ENCODE data around the gene NLGN1. TPM values are rescaled to one million over a fixed set of nuclear protein-coding genes. Genes with fewer than 3 reads are reported as not detected.
"Not testable (repeated sequence)": the region's sequence is repeated elsewhere in the genome, so short reads cannot be mapped to it uniquely, and the experiment has no call there.

NLGN1 gene
- polyA plus RNA-seq, 3 donors from 2014 or later: not detected

- Mint-ChIP-seq H3K27ac (no peak overlapping the region), H3K4me3 (no peak overlapping the region), H3K27me3 (ENCODE audit: low read depth in 3 of 3) (peaks cover 0 to 2% (median 2%) of the 10 kb centered on the region in 3 donors), H3K9me3 (peaks cover 2 to 16% (median 7%) of the 10 kb centered on the region in 6 donors), H3K4me1 (peaks cover 5 to 24% of the 10 kb centered on the region in 2 donors), H3K36me3 (no peaks in the 10 kb centered on the region)
- DNase-seq: no peak
Observed at GRCh38 chr3:174220775-174221554, 823.4 kb downstream of the NLGN1 start.

- H3K9me3 Mint-ChIP-seq: peaks cover under 1 to 16% (median 7%) of the 10 kb centered on the region in 6 donors
- DNase-seq: no peak
- peaks cover 0 to 2% (median 2%) of the 10 kb centered on the region in 3 donors for H3K27me3 Mint-ChIP-seq (ENCODE audit: low read depth in 3 of 3)
- H3K27ac Mint-ChIP-seq: no peak overlapping the region
- no peaks in the 10 kb centered on the region for H3K36me3 Mint-ChIP-seq
- peaks cover 0 to 3% of the 10 kb centered on the region in 2 donors for H3K4me1 Mint-ChIP-seq
- no peak overlapping the region for H3K4me3 Mint-ChIP-seq
Observed at GRCh38 chr3:174223042-174223441, 825.5 kb downstream of the NLGN1 start.

- peaks cover 0 to 2% (median 2%) of the 10 kb centered on the region in 3 donors for H3K27me3 Mint-ChIP-seq (ENCODE audit: low read depth in 3 of 3)
- H3K9me3 Mint-ChIP-seq: peaks cover 2 to 16% (median 7%) of the 10 kb centered on the region in 6 donors
- H3K27ac Mint-ChIP-seq: no peak overlapping the region
- no peaks in the 10 kb centered on the region for H3K36me3 Mint-ChIP-seq
- H3K4me3 Mint-ChIP-seq: no peak overlapping the region
- H3K4me1 Mint-ChIP-seq: no peaks in the 10 kb centered on the region
- no peak for DNase-seq
Observed at GRCh38 chr3:174223626-174224025, 826.1 kb downstream of the NLGN1 start.

- Mint-ChIP-seq H3K4me3 (no peak overlapping the region), H3K4me1 (no peaks in the 10 kb centered on the region), H3K36me3 (no peaks in the 10 kb centered on the region), H3K27ac (no peak overlapping the region), H3K9me3 (peaks cover 0 to 15% (median 7%) of the 10 kb centered on the region in 6 donors), H3K27me3 (ENCODE audit: low read depth in 3 of 3) (no peaks in the 10 kb centered on the region)
- no peak for DNase-seq
Observed at GRCh38 chr3:174229916-174230315, 832.4 kb downstream of the NLGN1 start.

- H3K27me3 Mint-ChIP-seq (ENCODE audit: low read depth in 3 of 3); H3K4me1 Mint-ChIP-seq; DNase-seq; H3K36me3 Mint-ChIP-seq; H3K27ac Mint-ChIP-seq; H3K4me3 Mint-ChIP-seq: not testable (repeated sequence)
- H3K9me3 Mint-ChIP-seq: peaks cover 0 to 23% (median 7%) of the 10 kb centered on the region in 6 donors
Observed at GRCh38 chr3:174232028-174232657, 834.6 kb downstream of the NLGN1 start.

GRCh38 chr3:174232658-174233429 is 835.3 kb downstream of the NLGN1 start:
- Mint-ChIP-seq H3K27ac (no peak overlapping the region), H3K4me1 (no peaks in the 10 kb centered on the region), H3K4me3 (no peak overlapping the region), H3K27me3 (ENCODE audit: low read depth in 3 of 3) (peaks cover 0 to 1% (median 0%) of the 10 kb centered on the region in 3 donors), H3K36me3 (no peaks in the 10 kb centered on the region), H3K9me3 (peaks cover 0 to 23% (median 7%) of the 10 kb centered on the region in 6 donors)
- DNase-seq: no peak

GRCh38 chr3:174233511-174233910 is 836.0 kb downstream of the NLGN1 start:
- H3K27me3 Mint-ChIP-seq (ENCODE audit: low read depth in 3 of 3): peaks cover 0 to 1% (median 0%) of the 10 kb centered on the region in 3 donors
- no peak overlapping the region for H3K27ac Mint-ChIP-seq
- H3K4me3 Mint-ChIP-seq: no peak overlapping the region
- H3K9me3 Mint-ChIP-seq: peaks cover 0 to 23% (median 8%) of the 10 kb centered on the region in 6 donors
- no peaks in the 10 kb centered on the region for H3K4me1 Mint-ChIP-seq
- no peaks in the 10 kb centered on the region for H3K36me3 Mint-ChIP-seq
- no peak for DNase-seq

- no peak for DNase-seq
- no peaks in the 10 kb centered on the region for H3K4me1 Mint-ChIP-seq
- no peaks in the 10 kb centered on the region for H3K36me3 Mint-ChIP-seq
- H3K9me3 Mint-ChIP-seq: peaks cover 0 to 23% (median 8%) of the 10 kb centered on the region in 6 donors
- H3K27ac Mint-ChIP-seq: no peak overlapping the region
- H3K27me3 Mint-ChIP-seq (ENCODE audit: low read depth in 3 of 3): no peaks in the 10 kb centered on the region
- no peak overlapping the region for H3K4me3 Mint-ChIP-seq
Observed at GRCh38 chr3:174242311-174243041, 844.9 kb downstream of the NLGN1 start.

GRCh38 chr3:174243171-174243570 is 845.6 kb downstream of the NLGN1 start:
- Mint-ChIP-seq H3K4me3 (no peak overlapping the region), H3K4me1 (no peaks in the 10 kb centered on the region)

GRCh38 chr3:174247687-174248152 is 850.2 kb downstream of the NLGN1 start:
- H3K4me1 Mint-ChIP-seq: no peaks in the 10 kb centered on the region
- H3K36me3 Mint-ChIP-seq: no peaks in the 10 kb centered on the region
- peaks cover 0 to 14% (median 4%) of the 10 kb centered on the region in 6 donors for H3K9me3 Mint-ChIP-seq
- no peak overlapping the region for H3K4me3 Mint-ChIP-seq
- no peak overlapping the region for H3K27ac Mint-ChIP-seq
- DNase-seq: no peak
- peaks cover 0 to 2% (median 0%) of the 10 kb centered on the region in 3 donors for H3K27me3 Mint-ChIP-seq (ENCODE audit: low read depth in 3 of 3)

More at GRCh38 chr3:174243171-174243570, 845.6 kb downstream of the NLGN1 start:
- Mint-ChIP-seq H3K9me3 (peaks cover 0 to 23% (median 6%) of the 10 kb centered on the region in 6 donors), H3K27me3 (ENCODE audit: low read depth in 3 of 3) (no peaks in the 10 kb centered on the region), H3K36me3 (no peaks in the 10 kb centered on the region), H3K27ac (no peak overlapping the region)
- no peak for DNase-seq

- peaks cover 3 to 26% (median 6%) of the 10 kb centered on the region in 6 donors for H3K9me3 Mint-ChIP-seq
- H3K27ac Mint-ChIP-seq: no peak overlapping the region
- H3K4me1 Mint-ChIP-seq: no peaks in the 10 kb centered on the region
- H3K27me3 Mint-ChIP-seq (ENCODE audit: low read depth in 3 of 3): peaks cover 0 to 2% (median 2%) of the 10 kb centered on the region in 3 donors
- no peaks in the 10 kb centered on the region for H3K36me3 Mint-ChIP-seq
- H3K4me3 Mint-ChIP-seq: no peak overlapping the region
- DNase-seq: no peak
Observed at GRCh38 chr3:174251681-174252080, 854.1 kb downstream of the NLGN1 start.

GRCh38 chr3:174253196-174253823 is 855.8 kb downstream of the NLGN1 start:
- H3K36me3 Mint-ChIP-seq: no peaks in the 10 kb centered on the region

GRCh38 chr3:174253940-174254339 is 856.4 kb downstream of the NLGN1 start:
- Mint-ChIP-seq H3K27me3 (ENCODE audit: low read depth in 3 of 3) (peaks cover 0 to 2% (median 0%) of the 10 kb centered on the region in 3 donors), H3K4me1 (no peaks in the 10 kb centered on the region), H3K9me3 (peaks cover 5 to 30% (median 10%) of the 10 kb centered on the region in 6 donors)

More at GRCh38 chr3:174253196-174253823, 855.8 kb downstream of the NLGN1 start:
- H3K27ac Mint-ChIP-seq: no peak overlapping the region
- no peaks in the 10 kb centered on the region for H3K4me1 Mint-ChIP-seq
- DNase-seq: no peak
- peaks cover 3 to 32% (median 8%) of the 10 kb centered on the region in 6 donors for H3K9me3 Mint-ChIP-seq
- H3K4me3 Mint-ChIP-seq: no peak overlapping the region
- H3K27me3 Mint-ChIP-seq (ENCODE audit: low read depth in 3 of 3): peaks cover 0 to 2% (median 2%) of the 10 kb centered on the region in 3 donors

More at GRCh38 chr3:174253940-174254339, 856.4 kb downstream of the NLGN1 start:
- Mint-ChIP-seq H3K27ac (no peak overlapping the region), H3K36me3 (no peaks in the 10 kb centered on the region), H3K4me3 (no peak overlapping the region)
- no peak for DNase-seq

All from immature natural killer cell (primary cell).